ENCODE data around the gene SLC5A4.
"Not testable (repeated sequence)": the region's sequence is repeated elsewhere in the genome, so short reads cannot be mapped to it uniquely, and the experiment has no call there.

Gene SLC5A4

GRCh38 chr22:32255217-32255616 is at the start of gene SLC5A4:
SLC5A4 (minus strand) TSS chr22:32255347; CDS start chr22:32255329, 18 bp downstream.
- Histone ChIP-seq H3K9me3 (ENCODE audit: control insufficient read depth, insufficient read depth, low read length) (no peaks in the 10 kb centered on the region), H3K9ac (ENCODE audit: low read depth, low read length) (no peak within 1 kb of the TSS), H3K4me1 (ENCODE audit: control insufficient read depth, insufficient read depth, low read length) (no peaks in the 10 kb centered on the region), H3K36me3 (ENCODE audit: control insufficient read depth, insufficient read depth, low read length) (no peaks in the 10 kb centered on the region), H3K4me3 (ENCODE audit: low read depth, low read length) (no peak within 1 kb of the TSS), H3K27ac (ENCODE audit: low read depth, low read length) (no peak within 1 kb of the TSS), H3K27me3 (ENCODE audit: control insufficient read depth, insufficient read depth, low read length) (no peaks in the 10 kb centered on the region)

GRCh38 chr22:32293921-32294320 is 38.8 kb upstream of the SLC5A4 start:
- H3K27me3 ChIP-seq (ENCODE audit: control insufficient read depth, insufficient read depth, low read length); H3K9ac ChIP-seq (ENCODE audit: low read depth, low read length); H3K4me3 ChIP-seq (ENCODE audit: low read depth, low read length); H3K4me1 ChIP-seq (ENCODE audit: control insufficient read depth, insufficient read depth, low read length); H3K9me3 ChIP-seq (ENCODE audit: control insufficient read depth, insufficient read depth, low read length); H3K27ac ChIP-seq (ENCODE audit: low read depth, low read length); H3K36me3 ChIP-seq (ENCODE audit: control insufficient read depth, insufficient read depth, low read length): not testable (repeated sequence)

- Histone ChIP-seq H3K36me3 (ENCODE audit: control insufficient read depth, insufficient read depth, low read length) (no peaks in the 10 kb centered on the region), H3K9ac (ENCODE audit: low read depth, low read length) (no peak overlapping the region), H3K9me3 (ENCODE audit: control insufficient read depth, insufficient read depth, low read length) (no peaks in the 10 kb centered on the region), H3K27me3 (ENCODE audit: control insufficient read depth, insufficient read depth, low read length) (no peaks in the 10 kb centered on the region), H3K4me1 (ENCODE audit: control insufficient read depth, insufficient read depth, low read length) (no peaks in the 10 kb centered on the region), H3K27ac (ENCODE audit: low read depth, low read length) (no peak overlapping the region), H3K4me3 (ENCODE audit: low read depth, low read length) (no peak overlapping the region)
These were observed 31.2 kb upstream of the SLC5A4 start for GRCh38 chr22:32286290-32286840.

GRCh38 chr22:32281072-32281471 is 25.9 kb upstream of the SLC5A4 start:
- Histone ChIP-seq H3K27me3 (ENCODE audit: control insufficient read depth, insufficient read depth, low read length) (no peaks in the 10 kb centered on the region), H3K27ac (ENCODE audit: low read depth, low read length) (no peak overlapping the region), H3K9ac (ENCODE audit: low read depth, low read length) (no peak overlapping the region), H3K4me3 (ENCODE audit: low read depth, low read length) (no peak overlapping the region), H3K9me3 (ENCODE audit: control insufficient read depth, insufficient read depth, low read length) (no peaks in the 10 kb centered on the region), H3K4me1 (ENCODE audit: control insufficient read depth, insufficient read depth, low read length) (no peaks in the 10 kb centered on the region), H3K36me3 (ENCODE audit: control insufficient read depth, insufficient read depth, low read length) (no peaks in the 10 kb centered on the region)

DNA sequence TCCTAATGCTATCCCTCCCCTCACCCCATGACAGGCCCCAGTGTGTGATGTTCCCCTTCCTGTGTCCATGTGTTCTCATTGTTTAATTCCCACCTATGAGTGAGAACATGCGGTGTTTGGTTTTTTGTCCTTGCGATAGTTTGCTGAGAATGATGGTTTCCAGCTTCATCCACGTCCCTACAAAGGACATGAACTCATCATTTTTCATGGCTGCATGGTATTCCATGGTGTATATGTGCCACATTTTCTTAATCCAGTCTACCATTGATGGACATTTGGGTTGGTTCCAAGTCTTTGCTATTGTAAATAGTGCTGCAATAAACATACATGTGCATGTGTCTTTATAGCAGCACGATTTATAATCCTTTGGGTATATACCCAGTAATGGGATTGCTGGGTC is 20.2 kb upstream of the SLC5A4 start:
- not testable (repeated sequence) for H3K4me3 ChIP-seq (ENCODE audit: low read depth, low read length); H3K27me3 ChIP-seq (ENCODE audit: control insufficient read depth, insufficient read depth, low read length); H3K9me3 ChIP-seq (ENCODE audit: control insufficient read depth, insufficient read depth, low read length); H3K4me1 ChIP-seq (ENCODE audit: control insufficient read depth, insufficient read depth, low read length); H3K27ac ChIP-seq (ENCODE audit: low read depth, low read length); H3K36me3 ChIP-seq (ENCODE audit: control insufficient read depth, insufficient read depth, low read length); H3K9ac ChIP-seq (ENCODE audit: low read depth, low read length)

DNA sequence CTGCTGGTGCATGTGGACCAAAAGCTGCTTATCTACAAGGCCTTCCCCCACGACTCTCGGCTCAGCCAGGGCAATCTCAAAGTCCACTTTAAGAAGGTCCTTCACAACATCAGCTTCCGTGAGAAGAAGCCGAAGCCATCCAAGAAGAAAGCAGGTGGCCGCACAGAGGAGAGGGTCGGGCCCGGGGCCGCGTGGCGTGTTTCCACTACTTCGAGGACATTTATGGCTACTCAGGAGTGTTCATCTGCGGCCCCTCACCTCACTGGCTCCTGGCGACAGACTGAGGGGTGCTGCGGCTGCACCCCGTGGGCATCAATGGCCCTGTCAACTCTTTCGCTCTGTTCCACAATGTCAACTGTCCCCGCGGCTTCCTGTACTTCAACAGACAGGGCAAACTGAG is 16.2 kb upstream of the SLC5A4 start:
- no peaks in the 10 kb centered on the region for H3K9me3 ChIP-seq (ENCODE audit: control insufficient read depth, insufficient read depth, low read length)
- no peak overlapping the region for H3K27ac ChIP-seq (ENCODE audit: low read depth, low read length)
- no peaks in the 10 kb centered on the region for H3K36me3 ChIP-seq (ENCODE audit: control insufficient read depth, insufficient read depth, low read length)
- no peak overlapping the region for H3K9ac ChIP-seq (ENCODE audit: low read depth, low read length)
- no peaks in the 10 kb centered on the region for H3K27me3 ChIP-seq (ENCODE audit: control insufficient read depth, insufficient read depth, low read length)
- no peaks in the 10 kb centered on the region for H3K4me1 ChIP-seq (ENCODE audit: control insufficient read depth, insufficient read depth, low read length)
- H3K4me3 ChIP-seq (ENCODE audit: low read depth, low read length), result no peak overlapping the region

DNA sequence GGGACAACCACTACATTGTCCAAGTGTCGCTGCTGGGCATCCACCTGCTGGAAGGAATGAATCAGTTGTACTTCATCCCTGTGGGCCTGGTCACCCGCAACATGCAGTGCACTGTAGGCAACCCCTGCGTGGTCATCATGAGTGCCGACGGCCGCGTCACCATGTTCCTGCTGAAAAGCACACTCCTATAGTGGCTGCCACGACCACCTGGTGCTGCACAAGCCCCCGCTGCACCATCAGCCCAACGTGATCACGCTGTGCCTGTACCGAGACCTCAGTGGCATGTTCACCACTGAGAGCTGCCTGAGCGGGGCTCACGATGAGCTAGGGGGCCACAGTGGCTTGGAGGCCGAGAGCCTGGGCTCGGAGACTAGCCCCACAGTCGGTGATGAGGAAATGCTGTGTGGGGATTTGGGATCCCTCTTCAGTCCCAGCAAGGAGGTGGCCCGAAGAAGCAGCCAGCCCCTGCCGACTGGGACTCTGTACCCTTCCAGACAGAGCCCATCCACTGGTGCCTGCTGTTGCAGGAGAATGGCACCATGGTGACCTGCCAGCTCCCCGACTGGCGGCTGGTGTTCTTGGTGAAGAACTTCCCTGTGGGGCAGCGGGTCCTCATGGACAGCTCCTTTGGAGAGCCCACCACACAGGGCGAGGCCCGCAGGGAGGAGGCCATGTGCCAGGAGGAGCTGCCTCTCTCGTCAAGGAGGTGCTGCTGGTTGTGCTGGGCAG is 15.7 kb upstream of the SLC5A4 start:
- Histone ChIP-seq H3K27ac (ENCODE audit: low read depth, low read length) (no peak overlapping the region), H3K4me3 (ENCODE audit: low read depth, low read length) (no peak overlapping the region), H3K27me3 (ENCODE audit: control insufficient read depth, insufficient read depth, low read length) (no peaks in the 10 kb centered on the region), H3K4me1 (ENCODE audit: control insufficient read depth, insufficient read depth, low read length) (0 out of 2 replicates have a peak, but pooled peaks cover 2% of the 10 kb centered on the region), H3K36me3 (ENCODE audit: control insufficient read depth, insufficient read depth, low read length) (no peaks in the 10 kb centered on the region), H3K9ac (ENCODE audit: low read depth, low read length) (no peak overlapping the region), H3K9me3 (ENCODE audit: control insufficient read depth, insufficient read depth, low read length) (no peaks in the 10 kb centered on the region)

DNA sequence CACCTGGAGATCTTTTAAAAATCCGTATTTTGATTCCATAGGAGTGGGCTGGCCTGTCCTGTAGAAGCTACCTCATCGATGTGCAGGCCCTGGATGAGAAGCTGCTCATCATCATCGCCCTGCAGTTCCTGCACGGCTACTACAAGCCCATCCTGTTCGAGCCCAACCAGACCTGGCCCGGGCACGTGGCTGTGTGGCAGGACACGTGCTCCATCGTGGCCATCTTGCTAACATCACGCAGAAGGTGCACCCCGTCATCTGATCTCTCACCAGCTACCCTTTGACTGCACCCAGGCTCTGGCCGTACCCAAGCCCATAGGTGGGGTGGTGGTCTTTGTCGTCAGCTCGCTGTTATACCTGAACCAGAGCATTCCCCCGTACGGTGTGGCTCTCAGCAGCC is 14.2 kb upstream of the SLC5A4 start:
- Histone ChIP-seq H3K9ac (ENCODE audit: low read depth, low read length) (no peak overlapping the region), H3K36me3 (ENCODE audit: control insufficient read depth, insufficient read depth, low read length) (no peaks in the 10 kb centered on the region), H3K4me3 (ENCODE audit: low read depth, low read length) (no peak overlapping the region), H3K27me3 (ENCODE audit: control insufficient read depth, insufficient read depth, low read length) (no peaks in the 10 kb centered on the region), H3K4me1 (ENCODE audit: control insufficient read depth, insufficient read depth, low read length) (0 out of 2 replicates have a peak, but pooled peaks cover 2% of the 10 kb centered on the region), H3K9me3 (ENCODE audit: control insufficient read depth, insufficient read depth, low read length) (no peaks in the 10 kb centered on the region), H3K27ac (ENCODE audit: low read depth, low read length) (no peak overlapping the region)

- H3K27ac ChIP-seq (ENCODE audit: low read depth, low read length), result no peak overlapping the region
- H3K9me3 ChIP-seq (ENCODE audit: control insufficient read depth, insufficient read depth, low read length), result no peaks in the 10 kb centered on the region
- no peak overlapping the region for H3K9ac ChIP-seq (ENCODE audit: low read depth, low read length)
- no peaks in the 10 kb centered on the region for H3K27me3 ChIP-seq (ENCODE audit: control insufficient read depth, insufficient read depth, low read length)
- no peaks in the 10 kb centered on the region for H3K36me3 ChIP-seq (ENCODE audit: control insufficient read depth, insufficient read depth, low read length)
- 0 out of 2 replicates have a peak, but pooled peaks cover 2% of the 10 kb centered on the region for H3K4me1 ChIP-seq (ENCODE audit: control insufficient read depth, insufficient read depth, low read length)
- no peak overlapping the region for H3K4me3 ChIP-seq (ENCODE audit: low read depth, low read length)
These were observed 11.9 kb upstream of the SLC5A4 start for GRCh38 chr22:32267011-32267410.

- no peaks in the 10 kb centered on the region for H3K36me3 ChIP-seq (ENCODE audit: control insufficient read depth, insufficient read depth, low read length)
- H3K4me3 ChIP-seq (ENCODE audit: low read depth, low read length), result no peak overlapping the region
- no peak overlapping the region for H3K27ac ChIP-seq (ENCODE audit: low read depth, low read length)
These were observed 11.0 kb upstream of the SLC5A4 start for GRCh38 chr22:32265882-32266767.

DNA sequence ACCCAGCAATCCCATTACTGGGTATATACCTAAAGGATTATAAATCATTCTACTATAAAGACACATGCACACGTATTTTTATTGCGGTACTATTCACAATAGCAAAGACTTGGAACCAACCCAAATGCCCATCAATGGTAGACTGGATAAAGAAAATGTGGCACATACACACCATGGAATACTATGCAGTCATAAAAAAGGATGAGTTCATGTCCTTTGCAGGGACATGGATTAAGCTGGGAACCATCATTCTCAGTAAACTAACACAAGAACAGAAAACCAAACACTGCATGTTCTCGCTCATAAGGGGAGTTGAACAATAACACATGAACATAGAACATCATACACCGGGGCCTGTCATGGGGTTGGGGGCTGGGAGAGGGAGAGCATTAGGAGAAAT is 8.5 kb upstream of the SLC5A4 start:
- not testable (repeated sequence) for H3K9me3 ChIP-seq (ENCODE audit: control insufficient read depth, insufficient read depth, low read length); H3K36me3 ChIP-seq (ENCODE audit: control insufficient read depth, insufficient read depth, low read length); H3K27ac ChIP-seq (ENCODE audit: low read depth, low read length); H3K27me3 ChIP-seq (ENCODE audit: control insufficient read depth, insufficient read depth, low read length); H3K4me1 ChIP-seq (ENCODE audit: control insufficient read depth, insufficient read depth, low read length); H3K4me3 ChIP-seq (ENCODE audit: low read depth, low read length); H3K9ac ChIP-seq (ENCODE audit: low read depth, low read length)

More at GRCh38 chr22:32265882-32266767, 11.0 kb upstream of the SLC5A4 start:
- Histone ChIP-seq H3K4me1 (ENCODE audit: control insufficient read depth, insufficient read depth, low read length) (0 out of 2 replicates have a peak, but pooled peaks cover 2% of the 10 kb centered on the region), H3K9ac (ENCODE audit: low read depth, low read length) (no peak overlapping the region), H3K27me3 (ENCODE audit: control insufficient read depth, insufficient read depth, low read length) (no peaks in the 10 kb centered on the region), H3K9me3 (ENCODE audit: control insufficient read depth, insufficient read depth, low read length) (no peaks in the 10 kb centered on the region)
